HepG2 (cell line): Measurements from ENCODE around the gene TPBG. TPM values are rescaled to one million over a fixed set of nuclear protein-coding genes. Genes with fewer than 3 reads are reported as not detected.

ENCODE experiments used
- ATAC-seq: fragments of 200-7000 bp; cut with Tn5 transposase; 3 replicates; pipeline ENCODE4 v1.9.1; 2020; ENCODE audit warnings: mild to moderate bottlenecking, moderate library complexity
- BruUV-seq: library from RNA; stranded (reverse); fragments of 400-500 nt; replicated peaks from 2 replicates; lab custom pipeline; 2021; lab: Mats Ljungman, UMichigan
- CTCF ChIA-PET: fragments of 300-600 bp; formaldehyde crosslinking; extraction: SDS; loops from one replicate; lab custom pipeline; 2021; ENCODE audit warnings: low total read pairs, inconsistent platforms, low intra/inter-chr PET ratio; lab: Yijun Ruan, JAX
- POLR2A ChIA-PET: fragments of 350-600 bp; sonication (Branson Sonifier 250); formaldehyde crosslinking; loops from one replicate; lab custom pipeline; 2020; ENCODE audit warnings: antibody characterized with exemption, inconsistent platforms; lab: Yijun Ruan, JAX
- DNase-seq: peaks from one replicate; pipeline ENCODE4 v3.0.0-alpha.2; 2015; ENCODE audit warnings: low spot score
- FAIRE-seq: peaks from 3 replicates; lab custom pipeline; 2011; peaks lifted over from hg19 to GRCh38; lab: Jason Lieb, UNC
- H2AFZ ChIP-seq: one replicate; pipeline ENCODE4 v1.6.1; 2011; ENCODE audit warnings: low read length, inconsistent platforms
- H3K27ac ChIP-seq: fragments of 300-600 bp; 3 replicates; pipeline ENCODE4 v1.8.0; 2011; ENCODE audit warnings: mixed run types, mild to moderate bottlenecking, mixed read lengths, low read length, inconsistent platforms; ENCODE audit not compliant: insufficient read depth; ENCODE audit errors: extremely low read length
- H3K27me3 ChIP-seq, 2 experiments: fragments of 200-600 bp in 1 of 2; 2 replicates in 1 of 2; 3 replicates in 1 of 2; pipeline versions ENCODE4 v1.6.0 to v1.8.0; 2011; ENCODE audit warnings: low read length in 2 of 2, mild to moderate bottlenecking in 2 of 2, moderate library complexity in 2 of 2, inconsistent platforms in 1 of 2; ENCODE audit not compliant: insufficient read depth in 2 of 2, control insufficient read depth in 1 of 2
- H3K36me3 ChIP-seq, 2 experiments: fragments of 200-600 bp in 1 of 2; replicated peaks in 1 of 2; 2 replicates in 1 of 2; 3 replicates in 1 of 2; pipeline versions ENCODE4 v1.5.1 to v1.8.0; 2011; ENCODE audit warnings: low read length in 2 of 2, inconsistent platforms in 1 of 2; ENCODE audit not compliant: insufficient read depth in 2 of 2, control insufficient read depth in 1 of 2
- H3K4me1 ChIP-seq: 2 replicates; pipeline ENCODE4 v1.5.1; 2012; ENCODE audit warnings: low read length, inconsistent platforms; ENCODE audit not compliant: insufficient read depth
- H3K4me2 ChIP-seq: 2 replicates; pipeline ENCODE4 v1.6.0; 2011; ENCODE audit warnings: low read depth, low read length, inconsistent platforms
- H3K4me3 ChIP-seq, 3 experiments: fragments of 200-600 bp in 1 of 3; sonication (generic), shearing (Covaris generic) in 1 of 3; replicated peaks in 1 of 3; 2 replicates each; pipeline ENCODE4 v1.5.1; 2011 to 2016; ENCODE audit warnings: low read length in 3 of 3, inconsistent platforms in 2 of 3, low read depth in 2 of 3, mild to moderate bottlenecking in 2 of 3, control low read depth in 1 of 3, mixed read lengths in 1 of 3; ENCODE audit not compliant: insufficient read depth in 1 of 3
- H3K79me2 ChIP-seq: one replicate; pipeline ENCODE4 v1.6.1; 2011; ENCODE audit warnings: low read length, inconsistent platforms; ENCODE audit not compliant: insufficient read depth
- H3K9ac ChIP-seq: 2 replicates; pipeline ENCODE4 v1.6.0; 2011; ENCODE audit warnings: mild to moderate bottlenecking, low read depth, low read length, inconsistent platforms; ENCODE audit not compliant: insufficient read depth
- H3K9me3 ChIP-seq: 2 replicates; pipeline ENCODE4 v1.5.1; 2012; ENCODE audit warnings: mild to moderate bottlenecking, low read length
- H4K20me1 ChIP-seq: 2 replicates; pipeline ENCODE4 v1.6.0; 2011; ENCODE audit warnings: inconsistent platforms, mild to moderate bottlenecking, low read length, moderate library complexity; ENCODE audit not compliant: insufficient read depth
- ARHGAP35 ChIP-seq: sonication (generic); formaldehyde crosslinking; IDR thresholded peaks from 2 replicates; pipeline ENCODE4 v1.9.0; 2022; ENCODE audit warnings: mild to moderate bottlenecking, inconsistent platforms, moderate library complexity, missing genetic modification reagents, borderline replicate concordance
- BRD4 ChIP-seq: sonication (generic); formaldehyde crosslinking; IDR thresholded peaks from 2 replicates; pipeline ENCODE4 v1.4.0; 2020; ENCODE audit warnings: missing genetic modification reagents
- ESRRA ChIP-seq: sonication (generic); formaldehyde crosslinking; IDR thresholded peaks from 2 replicates; pipeline ENCODE4 v1.5.1; 2020; ENCODE audit warnings: mild to moderate bottlenecking, low read depth, missing genetic modification reagents
- HIVEP1 ChIP-seq: sonication (generic); formaldehyde crosslinking; IDR thresholded peaks from 2 replicates; pipeline ENCODE4 v1.4.0; 2020; ENCODE audit warnings: mild to moderate bottlenecking, missing genetic modification reagents
- IRF9 ChIP-seq: sonication (generic); formaldehyde crosslinking; IDR thresholded peaks from 2 replicates; pipeline ENCODE4 v1.8.0; 2022; ENCODE audit warnings: missing genetic modification reagents, mild to moderate bottlenecking, borderline replicate concordance
- KAT2B ChIP-seq: fragments of 150-350 bp; IDR thresholded peaks from 2 replicates; pipeline ENCODE4 v1.6.1; 2014; ENCODE audit warnings: low read depth, low read length, borderline replicate concordance
- RARA ChIP-seq: IDR thresholded peaks from 2 replicates; pipeline ENCODE4 v1.6.1; 2016; ENCODE audit warnings: missing genetic modification reagents, missing compliant biosample characterization
- UBTF ChIP-seq: sonication (generic); formaldehyde crosslinking; IDR thresholded peaks from 2 replicates; pipeline ENCODE4 v1.4.0; 2020; ENCODE audit warnings: mild to moderate bottlenecking, missing genetic modification reagents
- ZFP36L2 ChIP-seq: sonication (generic); formaldehyde crosslinking; IDR thresholded peaks from 2 replicates; pipeline ENCODE4 v1.4.0; 2020; ENCODE audit warnings: missing genetic modification reagents
- ZNF781 ChIP-seq: sonication (generic); formaldehyde crosslinking; IDR thresholded peaks from 2 replicates; pipeline ENCODE4 v1.5.1; 2020; ENCODE audit warnings: borderline replicate concordance, mild to moderate bottlenecking, missing genetic modification reagents; ENCODE audit errors: not compliant biosample characterization
- WGBS: methylation state at CpG from one replicate; pipeline ENCODE4 v1.1.6; 2017; ENCODE audit warnings: low lambda C conversion rate; 5-methylcytosine and 5-hydroxymethylcytosine counted together
- in situ Hi-C: cut with HindIII; loops from 2 replicates; pipeline ENCODE4 v1.10.0; 2017; ENCODE audit warnings: low pct_unique_long_range_greater_than_20kb; ENCODE audit not compliant: extremely low pct_ligation_motif_present
- intact Hi-C: fragments of 100-400 bp; cut with micrococcal nuclease; formaldehyde crosslinking; loops from one replicate; pipeline ENCODE4 v1.10.0; 2022; ENCODE audit not compliant: unreplicated experiment
- polyA plus RNA-seq, 8 experiments: library from polyadenylated mRNA; depleted of rRNA in 3 of 8; stranded (reverse) in 7 of 8; unstranded in 1 of 8; fragments of >200 nt; fragmentation: Illumina TruSeq in 4 of 8; extraction: Trizol in 4 of 8; gene quantifications; 2 replicates each; pipeline versions ENCODE4 v1.2.1 to v1.2.3, GENCODE V29; 2011 to 2016; ENCODE audit warnings: low read depth in 4 of 8, missing spikeins in 1 of 8, mixed read lengths in 1 of 8; ENCODE audit not compliant: insufficient read depth in 1 of 8
- total RNA-seq, 5 experiments: library from RNA; depleted of rRNA; stranded (reverse); fragments of >200 nt; fragmentation: Illumina TruSeq; extraction: Trizol; gene quantifications; 2 replicates each; pipeline ENCODE4 v1.2.3, GENCODE V29; 2016; ENCODE audit warnings: low read depth in 1 of 5

TPBG gene
- total and polyA plus RNA-seq, 2 of the 13 experiments (the other 11 are each of a cell fraction or from before 2014, with no cell fraction given) = 0.73 to 0.75 TPM

- in situ Hi-C loops = no loop called here
- H3K27ac ChIP-seq = no peak overlapping the region
- FAIRE-seq = no peak
Observed at GRCh38 chr6:82385102-82385501, 21.5 kb downstream of the TPBG start.

More at GRCh38 chr6:82385102-82385501, 21.5 kb downstream of the TPBG start:
- no peaks in the 10 kb centered on the region for H3K79me2 ChIP-seq
- no peak for ATAC-seq
- no peaks in the 10 kb centered on the region for H4K20me1 ChIP-seq
- H3K4me2 ChIP-seq = no peak overlapping the region
- no peak overlapping the region for H3K9ac ChIP-seq
- no peaks in the 10 kb centered on the region for H3K36me3 ChIP-seq
- DNase-seq = no peak
- no peak overlapping the region for H3K4me3 ChIP-seq
- H3K9me3 ChIP-seq = no peaks in the 10 kb centered on the region
- intact Hi-C loops = no loop called here
- ChIA-PET POLR2A (no interaction called here), CTCF (no interaction called here)
- no peak for TF ChIP-seq IRF9
- TF ChIP-seq ZFP36L2 (CRISPR knock-in tag) = no peak
- no peak for TF ChIP-seq KAT2B
- no peak for TF ChIP-seq RARA (CRISPR knock-in tag)
- TF ChIP-seq ARHGAP35 (CRISPR knock-in tag) = no peak
- TF ChIP-seq ZNF781 (CRISPR knock-in tag) = no peak
- TF ChIP-seq ESRRA (CRISPR knock-in tag) = no peak
- TF ChIP-seq HIVEP1 = no peak
- TF ChIP-seq BRD4 (CRISPR knock-in tag) = no peak
- no peak for TF ChIP-seq UBTF
- 0% methylated on average over 1 of the region's 3 CpGs for WGBS
- BruUV-seq = no TSS peak
- no peaks in the 10 kb centered on the region for H3K4me1 ChIP-seq
- no peak overlapping the region for H2AFZ ChIP-seq
- H3K27me3 ChIP-seq = no peaks in the 10 kb centered on the region
